HCT116 (cell line): ENCODE results near the gene MPHOSPH10. TPM values are rescaled to one million over a fixed set of nuclear protein-coding genes. Genes with fewer than 3 reads are reported as not detected.

Experiments used
- ATAC-seq: fragments of 200-7000 bp; cut with Tn5 transposase; 2 replicates; pipeline ENCODE4 v1.9.1; 2020; ENCODE audit warnings: mild to moderate bottlenecking, moderate library complexity
- BruUV-seq: library from RNA; stranded (reverse); fragments of 400-500 nt; replicated peaks from 2 replicates; lab custom pipeline; 2021; lab: Mats Ljungman, UMichigan
- CTCF ChIA-PET: fragments of 300-600 bp; sonication (Branson Sonifier 250); formaldehyde crosslinking; loops from one replicate; lab custom pipeline; 2021; ENCODE audit warnings: antibody characterized with exemption; lab: Charles Lee
- POLR2A ChIA-PET: fragments of 300-600, 350-600 bp; sonication (Branson Sonifier 250); formaldehyde crosslinking; loops from one replicate; lab custom pipeline; 2021; ENCODE audit warnings: antibody characterized with exemption; lab: Charles Lee
- RAD21 ChIA-PET, 2 experiments: fragments of 300-600 bp; sonication (Branson Sonifier 250); formaldehyde crosslinking; loops; one replicate each; lab custom pipeline; 2023; ENCODE audit warnings: low total read pairs in 2 of 2; ENCODE audit not compliant: uncharacterized antibody in 2 of 2, unreplicated experiment in 2 of 2, low non-redundant PET in 1 of 2; lab: Charles Lee
- DNase-seq: peaks from one replicate; pipeline ENCODE4 v3.0.0-alpha.2; 2010; ENCODE audit warnings: low read depth, low spot score
- H2AFZ ChIP-seq: fragments of 200-600 bp; shearing (Covaris generic), sonication (generic); 2 replicates; pipeline ENCODE4 v1.6.1; 2017; ENCODE audit warnings: low read depth, mixed run types, mixed read lengths, antibody characterized with exemption, low read length; ENCODE audit not compliant: poor library complexity, severe bottlenecking
- H3K27ac ChIP-seq: 2 replicates; pipeline ENCODE4 v1.5.1; 2012; ENCODE audit warnings: low read depth, low read length
- H3K27me3 ChIP-seq: fragments of 200-600 bp; sonication (generic); 2 replicates; pipeline ENCODE4 v1.6.1; 2016; ENCODE audit warnings: mixed run types, low read length, mixed read lengths; ENCODE audit not compliant: insufficient read depth
- H3K36me3 ChIP-seq, 2 experiments: fragments of 200-500 bp in 1 of 2; fragments of 200-600 bp in 1 of 2; sonication (Bioruptor generic) in 1 of 2; sonication (generic) in 1 of 2; 2 replicates each; pipeline versions ENCODE4 v1.5.1 to v1.6.1; 2014 to 2016; ENCODE audit warnings: low read length in 2 of 2, inconsistent platforms in 1 of 2, mixed read lengths in 1 of 2, mixed run types in 1 of 2; ENCODE audit not compliant: insufficient read depth in 2 of 2, control insufficient read depth in 1 of 2
- H3K4me1 ChIP-seq, 2 experiments: fragments of 200-600 bp in 1 of 2; sonication (generic) in 1 of 2; 2 replicates each; pipeline versions ENCODE4 v1.5.1 to v1.6.1; 2012 to 2017; ENCODE audit warnings: low read length in 2 of 2, inconsistent platforms in 1 of 2, mild to moderate bottlenecking in 1 of 2, mixed read lengths in 1 of 2, mixed run types in 1 of 2, moderate library complexity in 1 of 2; ENCODE audit not compliant: insufficient read depth in 2 of 2, control insufficient read depth in 1 of 2
- H3K4me2 ChIP-seq: fragments of 200-600 bp; sonication (generic); 2 replicates; pipeline ENCODE4 v1.6.1; 2017; ENCODE audit warnings: mixed run types, low read length, mixed read lengths
- H3K4me3 ChIP-seq, 2 experiments: fragments of 200-600 bp in 1 of 2; sonication (generic) in 1 of 2; replicated peaks in 1 of 2; 2 replicates each; pipeline ENCODE4 v1.5.1; 2011 to 2016; ENCODE audit warnings: low read length in 2 of 2, control low read depth in 1 of 2, low read depth in 1 of 2, mild to moderate bottlenecking in 1 of 2, mixed read lengths in 1 of 2, mixed run types in 1 of 2
- H3K79me2 ChIP-seq: fragments of 200-600 bp; sonication (generic); 2 replicates; pipeline ENCODE4 v1.6.1; 2017; ENCODE audit warnings: mild to moderate bottlenecking, mixed run types, low read length, moderate library complexity, mixed read lengths; ENCODE audit not compliant: insufficient read depth
- H3K9ac ChIP-seq: fragments of 200-600 bp; sonication (generic); 2 replicates; pipeline ENCODE4 v1.6.1; 2016; ENCODE audit warnings: low read length, mixed read lengths
- H3K9me2 ChIP-seq: fragments of 200-600 bp; sonication (generic), shearing (Covaris generic); 2 replicates; pipeline ENCODE4 v1.6.1; 2017; ENCODE audit warnings: mixed run types, mild to moderate bottlenecking, moderate library complexity; ENCODE audit not compliant: insufficient read depth
- H3K9me3 ChIP-seq, 2 experiments: fragments of 200-500 bp in 1 of 2; fragments of 200-600 bp in 1 of 2; sonication (Bioruptor generic) in 1 of 2; sonication (generic) in 1 of 2; 2 replicates each; pipeline ENCODE4 v1.6.1; 2014 to 2017; ENCODE audit warnings: low read length in 2 of 2, mixed read lengths in 2 of 2, inconsistent platforms in 1 of 2, low read depth in 1 of 2, mild to moderate bottlenecking in 1 of 2, mixed run types in 1 of 2, moderate library complexity in 1 of 2; ENCODE audit not compliant: control insufficient read depth in 1 of 2, insufficient read depth in 1 of 2
- H4K20me1 ChIP-seq: fragments of 200-600 bp; sonication (generic), shearing (Covaris generic); 2 replicates; pipeline ENCODE4 v1.6.1; 2017; ENCODE audit warnings: mixed run types, mild to moderate bottlenecking, moderate library complexity; ENCODE audit not compliant: insufficient read depth
- ELF1 ChIP-seq: IDR thresholded peaks from 2 replicates; pipeline ENCODE4 v1.6.1; 2012; ENCODE audit warnings: low read depth, borderline replicate concordance
- JUND ChIP-seq: IDR thresholded peaks from 2 replicates; pipeline ENCODE4 v1.6.1; 2012
- REST ChIP-seq: IDR thresholded peaks from 2 replicates; pipeline ENCODE4 v1.6.1; 2012; ENCODE audit warnings: low read depth
- SRF ChIP-seq: IDR thresholded peaks from 2 replicates; pipeline ENCODE4 v1.6.1; 2012; ENCODE audit warnings: low read depth
- TCF7L2 ChIP-seq: IDR thresholded peaks from 2 replicates; pipeline ENCODE4 v1.7.0; 2011; ENCODE audit warnings: borderline replicate concordance, inconsistent platforms; ENCODE audit not compliant: insufficient read depth, insufficient read length; ENCODE audit errors: extremely low read depth
- YY1 ChIP-seq: IDR thresholded peaks from 2 replicates; pipeline ENCODE4 v1.6.1; 2011; ENCODE audit warnings: low read length, low read depth, moderate library complexity, mild to moderate bottlenecking; ENCODE audit not compliant: insufficient replicate concordance; ENCODE audit errors: extremely low read depth
- intact Hi-C: fragments of 100-400 bp; cut with micrococcal nuclease; formaldehyde crosslinking; loops from 2 replicates; pipeline ENCODE4 v1.10.0; 2022
- total RNA-seq: library from RNA; stranded (reverse); gene quantifications from one replicate; pipeline ENCODE4 v1.2.1, GENCODE V29; 2021; ENCODE audit not compliant: unreplicated experiment
- TF ChIP-seq, protein P1 (sequence below): IDR thresholded peaks from 2 replicates; pipeline ENCODE4 v1.6.1; 2012

Gene MPHOSPH10
- total RNA-seq, 1 experiment from 2014 or later: 36.7 TPM

DNA sequence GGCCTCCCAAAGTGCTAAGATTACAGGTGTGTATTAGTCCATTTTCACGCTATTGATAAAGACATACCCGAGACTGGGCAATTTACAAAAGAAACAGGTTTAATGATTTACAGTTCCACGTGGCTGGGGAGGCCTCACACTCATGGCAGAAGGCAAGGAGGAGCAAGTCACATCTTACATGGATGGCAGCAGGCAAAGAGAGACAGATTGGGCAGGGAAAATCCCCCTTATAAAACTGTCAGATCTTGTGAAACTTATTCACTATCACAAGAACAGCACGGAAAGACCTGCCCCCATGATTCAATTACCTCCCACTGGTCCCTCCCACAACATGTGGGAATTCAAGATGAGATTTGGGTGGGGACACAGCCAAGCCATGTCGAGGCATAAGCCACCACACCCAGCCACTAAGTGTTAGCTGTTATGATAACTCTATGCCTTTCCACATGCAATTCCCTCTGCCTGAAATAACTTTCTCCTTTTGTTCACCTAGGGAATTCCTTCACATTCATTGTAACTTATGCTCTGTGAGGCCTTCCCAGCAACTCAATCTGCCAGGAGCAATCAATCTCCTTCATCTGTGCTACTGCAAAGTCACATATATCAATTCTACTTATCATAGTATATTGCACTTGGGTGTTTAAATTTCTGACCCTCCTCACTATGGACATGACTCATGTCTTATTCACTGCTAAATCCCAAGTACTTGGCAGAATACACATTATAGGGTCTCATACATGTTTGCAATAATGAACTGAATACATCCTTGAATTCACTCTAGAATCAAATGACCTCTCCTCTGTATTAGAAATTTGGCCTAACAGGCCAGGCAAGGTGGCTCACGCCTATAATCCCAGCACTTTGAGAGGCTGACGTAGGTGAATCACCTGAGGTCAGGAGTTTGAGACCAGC is 7.8 kb upstream of the MPHOSPH10 start:
- Histone ChIP-seq H3K4me3 (no peak overlapping the region), H4K20me1 (no peaks in the 10 kb centered on the region), H3K79me2 (peaks cover 4% of the 10 kb centered on the region; the same call in 1 of the 2 replicates), H3K9me2 (no peaks in the 10 kb centered on the region), H2AFZ (no peak overlapping the region), H3K4me1 (no peaks in the 10 kb centered on the region), H3K9ac (no peak overlapping the region), H3K27ac (no peak overlapping the region)
- CTCF ChIA-PET: no interaction called here
- intact Hi-C loops: no loop called here
- ATAC-seq: no peak
- no peak for TF ChIP-seq JUND
- TF ChIP-seq TCF7L2: no peak
- TF ChIP-seq YY1: no peak
- TF ChIP-seq ELF1: no peak
- TF ChIP-seq REST: no peak
- TF ChIP-seq SRF: no peak
- TF ChIP-seq, protein P1, sequence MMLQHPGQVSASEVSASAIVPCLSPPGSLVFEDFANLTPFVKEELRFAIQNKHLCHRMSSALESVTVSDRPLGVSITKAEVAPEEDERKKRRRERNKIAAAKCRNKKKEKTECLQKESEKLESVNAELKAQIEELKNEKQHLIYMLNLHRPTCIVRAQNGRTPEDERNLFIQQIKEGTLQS: no peak
- TF ChIP-seq, all 23 proteins: peak for 0
- H3K4me2 ChIP-seq: no peak overlapping the region
- BruUV-seq: no TSS peak
- DNase-seq: no peak
- ChIA-PET POLR2A (no interaction called here), RAD21 (no interaction called here)
- 0 out of 4 replicates have a peak, but pooled peaks cover 0 to 4% of the 10 kb centered on the region in 2 experiments for H3K36me3 ChIP-seq
- no peaks in the 10 kb centered on the region for H3K27me3 ChIP-seq
- H3K9me3 ChIP-seq: no peaks in the 10 kb centered on the region
